D721Med (cell line): Measurements from ENCODE around the gene DYSF.

Experiments used
- DNase-seq: peaks from one replicate; pipeline ENCODE4 v3.0.0; 2011; ENCODE audit warnings: low spot score; ENCODE audit not compliant: insufficient read length
- FAIRE-seq: peaks from 2 replicates; lab custom pipeline; 2011; peaks lifted over from hg19 to GRCh38; lab: Jason Lieb, UNC
- CTCF ChIP-seq: IDR thresholded peaks from 2 replicates; pipeline ENCODE4 v1.5.1; 2012; ENCODE audit warnings: mild to moderate bottlenecking, control low read depth; ENCODE audit not compliant: insufficient read depth; ENCODE audit errors: missing control alignments

The DYSF gene

DNA sequence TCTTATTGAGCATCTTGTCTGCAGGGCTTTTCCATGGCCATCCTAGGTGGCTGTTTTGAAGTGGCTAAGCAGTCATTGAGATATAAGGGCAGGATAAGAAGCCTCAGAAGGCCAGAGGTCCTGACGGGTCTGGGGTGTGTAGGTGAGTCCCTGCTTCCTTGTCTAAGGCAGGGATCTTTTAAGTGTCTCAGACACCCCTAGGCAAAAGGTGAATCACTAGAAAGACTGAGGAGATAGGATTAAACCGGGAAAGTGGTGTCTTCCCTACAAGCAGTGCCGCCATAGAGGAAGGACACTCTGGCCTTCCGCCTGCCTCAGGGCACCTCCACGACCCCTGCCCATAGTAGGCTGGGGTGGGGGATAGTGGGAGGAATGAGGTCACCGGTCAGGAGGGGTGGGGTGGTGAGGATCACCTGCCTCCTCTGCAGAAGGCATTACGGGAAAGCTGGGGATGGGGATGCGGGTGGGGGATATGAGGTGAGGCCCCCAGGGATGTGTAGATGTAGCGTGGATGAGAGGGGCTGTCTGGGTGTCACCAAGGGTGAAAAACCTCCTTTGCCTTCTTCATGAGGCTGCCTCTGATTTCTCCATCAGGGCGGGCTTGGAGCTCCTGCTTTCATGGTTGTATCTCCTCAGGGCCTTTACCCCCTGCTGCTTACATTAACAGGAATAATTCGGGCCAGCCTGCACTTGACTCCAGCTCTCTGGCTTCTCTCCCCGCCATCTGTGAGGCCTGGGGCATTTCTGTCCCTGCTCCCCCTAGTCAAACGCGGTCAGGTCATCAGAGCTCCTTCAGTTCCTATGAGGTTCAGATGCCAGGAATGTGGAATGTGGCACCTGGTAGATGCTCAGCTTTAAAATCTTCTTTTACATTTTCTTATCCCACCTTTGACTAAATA, 244.0 kb downstream of the DYSF start:
- no peak for TF ChIP-seq CTCF
- DNase-seq (no peak), FAIRE-seq (no peak)

- DNase-seq (no peak), FAIRE-seq (no peak)
- no peak for TF ChIP-seq CTCF
Measured at GRCh38 chr2:71699428-71699827, 246.1 kb downstream of the DYSF start.

DNA sequence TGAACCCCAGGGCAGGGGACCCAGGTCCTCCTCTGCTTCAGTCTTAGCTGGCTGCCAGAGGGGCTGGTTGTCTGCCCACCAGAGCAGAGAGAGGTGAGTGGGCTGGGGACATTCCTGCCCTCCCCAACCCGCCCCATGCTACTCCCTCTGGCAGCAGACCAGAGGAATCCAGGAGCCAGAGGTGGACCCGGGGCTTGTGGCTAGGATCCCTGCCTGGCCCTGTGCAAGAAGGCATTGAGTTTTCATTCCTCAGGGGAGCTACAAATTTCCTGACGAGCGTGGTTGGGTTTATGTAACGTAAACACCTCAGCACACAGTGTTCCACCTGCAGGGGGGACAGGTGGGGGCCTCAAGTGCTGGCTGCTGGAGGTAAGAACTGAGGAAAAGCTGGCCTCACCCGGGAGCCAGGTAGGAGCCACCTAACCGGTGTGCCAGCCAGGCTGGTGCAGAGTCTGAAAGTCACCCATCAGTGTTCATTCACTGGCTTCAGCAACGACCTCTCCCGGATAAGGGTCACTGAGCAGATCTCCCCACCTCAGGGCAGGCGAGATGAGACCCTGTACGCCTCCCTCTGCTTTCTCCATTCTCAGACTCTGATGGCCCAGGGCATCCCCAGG, 246.8 kb downstream of the DYSF start:
- no peak for FAIRE-seq
- DNase-seq: no peak
- TF ChIP-seq CTCF: no peak

DNA sequence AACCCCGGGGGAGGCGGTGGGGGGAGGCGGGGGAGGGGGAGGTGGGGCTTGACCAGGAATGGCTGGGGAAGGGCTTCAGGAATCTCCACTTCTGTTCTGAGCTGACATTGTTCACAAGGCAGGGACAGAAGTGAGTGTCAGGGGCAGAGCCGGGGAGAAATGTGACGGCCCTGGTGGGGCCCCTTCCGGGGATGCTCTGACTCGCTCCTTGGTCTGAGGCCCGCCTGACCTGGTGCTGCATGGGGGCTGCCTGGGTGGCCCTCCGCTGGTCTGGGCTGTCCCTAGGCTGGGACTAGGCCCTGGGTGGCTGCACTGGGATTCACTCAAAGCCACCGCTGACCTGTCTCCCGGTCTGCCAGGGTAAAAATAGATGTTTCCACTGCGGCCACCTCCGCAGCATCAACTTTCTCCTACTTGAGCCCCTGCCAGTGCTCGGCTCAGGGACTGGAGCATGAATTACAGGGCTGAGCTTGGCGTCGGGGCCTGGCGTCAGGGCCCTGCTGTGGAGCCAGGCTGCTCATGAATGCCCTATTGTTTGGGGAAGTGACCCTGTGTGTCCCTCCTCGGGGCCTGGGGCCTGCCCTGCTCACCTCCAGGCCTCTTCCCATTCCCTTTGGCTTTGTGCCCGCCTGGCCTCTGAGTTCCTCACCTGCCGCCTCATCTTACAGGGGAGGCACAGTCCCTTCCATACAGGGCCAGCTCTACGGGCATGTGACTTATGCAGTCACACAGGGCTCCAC, 247.5 kb downstream of the DYSF start:
- no peak for TF ChIP-seq CTCF
- DNase-seq (no peak), FAIRE-seq (no peak)

DNA sequence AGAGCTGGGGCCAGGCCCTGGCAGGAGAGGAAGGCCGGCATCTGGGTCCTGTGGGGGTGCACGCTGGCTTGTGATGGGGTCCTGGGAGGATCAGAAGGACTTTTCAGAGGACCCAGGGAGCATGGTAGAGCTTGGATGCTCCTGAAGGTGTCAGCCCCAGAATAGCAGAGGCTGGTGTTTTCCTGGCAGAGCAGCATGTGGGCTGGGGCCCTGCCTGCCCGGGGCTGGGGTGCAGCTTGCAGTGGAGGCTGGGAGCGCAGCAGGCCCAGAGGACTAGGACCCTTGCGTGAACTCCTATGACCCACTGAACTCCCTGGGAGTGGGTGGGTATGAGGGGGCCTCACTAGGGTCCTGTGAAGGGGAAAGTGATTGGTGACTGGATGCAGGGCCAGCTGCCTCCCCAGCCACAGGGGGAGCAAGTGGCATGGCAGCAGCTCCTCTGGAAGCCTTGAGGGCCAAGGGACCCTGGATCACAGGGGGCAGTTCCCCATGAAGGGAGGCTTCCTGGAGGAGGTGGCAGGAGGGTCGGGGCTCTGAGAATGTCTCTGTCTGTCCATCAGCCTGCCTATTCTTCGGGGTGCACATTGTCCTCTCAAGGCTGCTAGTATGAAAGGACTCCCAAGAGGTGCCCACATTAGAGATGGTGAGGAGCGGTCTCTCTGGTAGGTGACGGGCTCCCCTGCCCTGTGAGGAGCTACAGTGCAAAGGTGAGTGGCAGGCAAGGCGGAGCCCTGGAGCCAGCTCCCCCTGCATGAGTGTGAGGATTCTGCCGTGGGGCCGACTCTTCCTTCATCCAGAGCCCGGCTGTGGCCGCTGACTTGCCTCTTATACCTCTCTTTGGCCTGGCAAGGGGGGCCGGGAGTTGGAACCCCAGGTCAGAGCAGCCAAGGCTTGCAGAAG, 249.0 kb downstream of the DYSF start:
- DNase-seq (no peak), FAIRE-seq (no peak)
- no peak for TF ChIP-seq CTCF
